ENCODE measurements around the gene ELL2. TPM values are rescaled to one million over a fixed set of nuclear protein-coding genes. Genes with fewer than 3 reads are reported as not detected.
A peak's percentile ranks its signal among the peaks of the same experiment; 100 is the strongest.

The ELL2 gene
- total and polyA plus RNA-seq, 2 donors (not counting 1 experiment from before 2014, with no cell fraction given) = 7.2 to 27.0 TPM

- Histone ChIP-seq H3K4me1 (ENCODE audit: control insufficient read depth in 2 of 2, insufficient read depth in 2 of 2, low read length in 2 of 2) (peaks cover 21 to 36% of the 10 kb centered on the region in 2 donors), H3K9ac (ENCODE audit: low read length) (no peak overlapping the region), H3K9me3 (ENCODE audit: control extremely low read depth in 1 of 3, control insufficient read depth in 2 of 3, insufficient read depth in 1 of 3, low read length in 2 of 3) (no peaks in the 10 kb centered on the region), H3K27ac (ENCODE audit: low read length in 2 of 2) (no peak overlapping the region), H3K36me3 (replicated peaks in 1 of 2; ENCODE audit: control extremely low read depth in 1 of 2, control insufficient read depth in 1 of 2, extremely low read depth in 1 of 2, insufficient read depth in 2 of 2, low read length in 1 of 2) (no peaks in the 10 kb centered on the region), H3K27me3 (replicated peaks in 1 of 4; ENCODE audit: control extremely low read depth in 1 of 4, control insufficient read depth in 3 of 4, insufficient read depth in 4 of 4, low read length in 3 of 4) (no peaks in the 10 kb centered on the region), H2AFZ (ENCODE audit: insufficient read depth, low read depth, low read length, poor library complexity, severe bottlenecking) (no peak overlapping the region), H3K4me2 (replicated peaks; ENCODE audit: low read depth, low read length, poor library complexity, severe bottlenecking) (no peak overlapping the region), H3K79me2 (ENCODE audit: control insufficient read depth, insufficient read depth, low read length) (peaks cover 63% of the 10 kb centered on the region), H4K20me1 (ENCODE audit: control insufficient read depth, insufficient read depth, low read length, poor library complexity, severe bottlenecking) (peaks cover 38% of the 10 kb centered on the region), H3K4me3 (ENCODE audit: control extremely low read depth in 1 of 5, extremely low read depth in 1 of 5, insufficient read depth in 1 of 5, low read depth in 2 of 5, low read length in 4 of 5) (no peak overlapping the region)
- H3K4me1 Mint-ChIP-seq = peaks cover 59% of the 10 kb centered on the region
- DNase-seq = no peak
- H3K27me3 Mint-ChIP-seq = no peaks in the 10 kb centered on the region
- CTCF ChIA-PET = interaction anchor here (0.9 to 1.3 kb wide), 3 partner anchors 12 to 178 kb away, joined by 3 to 4 read pairs (median 3); no protein-coding TSS in a partner anchor
- H3K4me3 Mint-ChIP-seq = peak overlapping the region; percentile 99
- no peak for ATAC-seq (ENCODE audit: low read depth)
- no CpG with 5 or more reads among the region's 3 CpGs for WGBS (ENCODE audit: insufficient coverage)
- H3K27ac Mint-ChIP-seq = no peak overlapping the region
- TF ChIP-seq CTCF (IDR thresholded peaks at IDR 0.05) = no peak
- no peak for TF ChIP-seq EZH2 (IDR thresholded peaks at IDR 0.05; ENCODE audit: borderline replicate concordance, insufficient read depth, low read depth, low read length, poor library complexity, severe bottlenecking)
- intact Hi-C loops (cut with micrococcal nuclease) = no loop called here
- POLR2A ChIA-PET = no interaction called here
- H3K9me3 Mint-ChIP-seq (ENCODE audit: insufficient read depth) = no peaks in the 10 kb centered on the region
Observed at GRCh38 chr5:95958310-95959014, 3.2 kb downstream of the ELL2 start.

- H3K4me1 ChIP-seq (ENCODE audit: control insufficient read depth in 2 of 2, insufficient read depth in 2 of 2, low read length in 2 of 2) = peaks cover 21 to 36% of the 10 kb centered on the region in 2 donors
- H3K4me3 Mint-ChIP-seq = peak overlapping the region; percentile 29
- H3K79me2 ChIP-seq (ENCODE audit: control insufficient read depth, insufficient read depth, low read length) = peaks cover 69% of the 10 kb centered on the region
- ATAC-seq (ENCODE audit: low read depth) (no peak), DNase-seq (no peak)
- no peak overlapping the region for H3K4me2 ChIP-seq (replicated peaks; ENCODE audit: low read depth, low read length, poor library complexity, severe bottlenecking)
- intact Hi-C loops (cut with micrococcal nuclease) = no loop called here
- no peak overlapping the region for H3K27ac ChIP-seq (ENCODE audit: low read length in 2 of 2)
- H3K4me1 Mint-ChIP-seq = peaks cover 61% of the 10 kb centered on the region
- H2AFZ ChIP-seq (ENCODE audit: insufficient read depth, low read depth, low read length, poor library complexity, severe bottlenecking) = no peak overlapping the region
- CTCF ChIA-PET = interaction anchor here (0.9 to 1.0 kb wide), 2 partner anchors 13 to 34 kb away, joined by 3 read pairs; no protein-coding TSS in a partner anchor
- H3K9me3 Mint-ChIP-seq (ENCODE audit: insufficient read depth) = no peaks in the 10 kb centered on the region
- H3K27ac Mint-ChIP-seq = no peak overlapping the region
- no peak for TF ChIP-seq EZH2 (IDR thresholded peaks at IDR 0.05; ENCODE audit: borderline replicate concordance, insufficient read depth, low read depth, low read length, poor library complexity, severe bottlenecking)
- no peak for TF ChIP-seq CTCF (IDR thresholded peaks at IDR 0.05)
- no peaks in the 10 kb centered on the region for H3K36me3 ChIP-seq (replicated peaks in 1 of 2; ENCODE audit: control extremely low read depth in 1 of 2, control insufficient read depth in 1 of 2, extremely low read depth in 1 of 2, insufficient read depth in 2 of 2, low read length in 1 of 2)
- no peaks in the 10 kb centered on the region for H3K9me3 ChIP-seq (ENCODE audit: control extremely low read depth in 1 of 3, control insufficient read depth in 2 of 3, insufficient read depth in 1 of 3, low read length in 2 of 3)
- WGBS (ENCODE audit: insufficient coverage) = no CpG with 5 or more reads among the region's 3 CpGs
- H3K4me3 ChIP-seq (ENCODE audit: control extremely low read depth in 1 of 5, extremely low read depth in 1 of 5, insufficient read depth in 1 of 5, low read depth in 2 of 5, low read length in 4 of 5) = no peak overlapping the region
- H4K20me1 ChIP-seq (ENCODE audit: control insufficient read depth, insufficient read depth, low read length, poor library complexity, severe bottlenecking) = peaks cover 38% of the 10 kb centered on the region
- no peaks in the 10 kb centered on the region for H3K27me3 Mint-ChIP-seq
- H3K27me3 ChIP-seq (replicated peaks in 1 of 4; ENCODE audit: control extremely low read depth in 1 of 4, control insufficient read depth in 3 of 4, insufficient read depth in 4 of 4, low read length in 3 of 4) = no peaks in the 10 kb centered on the region
- H3K9ac ChIP-seq (ENCODE audit: low read length) = no peak overlapping the region
- POLR2A ChIA-PET = no interaction called here
Observed at GRCh38 chr5:95957561-95958203, 4.0 kb downstream of the ELL2 start.
